ENCODE results near the gene MYO9B.

DNA sequence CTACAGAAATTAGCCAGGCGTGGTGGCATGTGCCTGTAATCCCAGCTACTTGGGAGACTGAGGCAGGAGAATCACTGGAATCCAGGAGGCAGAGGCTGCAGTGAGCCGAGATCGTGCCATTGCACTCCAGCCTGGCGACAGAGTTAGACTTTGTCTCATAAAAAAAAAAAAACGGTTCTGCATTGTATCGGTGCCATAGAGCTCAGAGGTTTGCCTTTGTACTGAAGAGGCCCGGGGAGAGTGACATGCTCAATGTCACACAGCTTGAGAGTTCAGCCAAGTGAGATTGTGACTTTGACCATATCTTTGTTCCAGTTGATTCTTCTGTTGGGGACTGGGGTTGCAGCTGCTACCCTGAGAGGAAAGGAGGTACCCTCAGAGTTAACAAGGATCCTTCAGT is 4.7 kb upstream of the MYO9B start:
- TF ChIP-seq CTCF (IDR thresholded peaks at IDR 0.05; ENCODE audit: insufficient read depth, low read depth, low read length), result no peak
- no peak for TF ChIP-seq EZH2 (IDR thresholded peaks at IDR 0.05; ENCODE audit: insufficient read depth, low read length)
